GM21529 (cell line): ENCODE measurements around the gene SLC7A8.
"Not testable (repeated sequence)": the region's sequence is repeated elsewhere in the genome, so short reads cannot be mapped to it uniquely, and the experiment has no call there.

ENCODE experiments used
- ATAC-seq: cut with Tn5 transposase; IDR thresholded peaks from one replicate; pipeline ENCODE4 v1.9.1; 2021; ENCODE audit not compliant: unreplicated experiment

Gene SLC7A8

GRCh38 chr14:23115039-23115731 lies 68.3 kb downstream of the SLC7A8 start:
- no peak for ATAC-seq

GRCh38 chr14:23114669-23115038 lies 68.8 kb downstream of the SLC7A8 start:
- ATAC-seq, result no peak

- ATAC-seq, result no peak
These were observed 69.4 kb downstream of the SLC7A8 start for GRCh38 chr14:23114120-23114458.

- no peak for ATAC-seq
These were observed 69.9 kb downstream of the SLC7A8 start for GRCh38 chr14:23113431-23114119.

- ATAC-seq, result no peak
These were observed 70.9 kb downstream of the SLC7A8 start for GRCh38 chr14:23112359-23113178.

- no peak for ATAC-seq
These were observed 72.7 kb downstream of the SLC7A8 start for GRCh38 chr14:23110579-23111365.

- ATAC-seq, result no peak
These were observed 73.7 kb downstream of the SLC7A8 start for GRCh38 chr14:23109769-23110168.

GRCh38 chr14:23108169-23108568 lies 75.3 kb downstream of the SLC7A8 start:
- ATAC-seq, result not testable (repeated sequence)

- not testable (repeated sequence) for ATAC-seq
These were observed 75.8 kb downstream of the SLC7A8 start for GRCh38 chr14:23107620-23108019.

- ATAC-seq, result no peak
These were observed 76.8 kb downstream of the SLC7A8 start for GRCh38 chr14:23106747-23107045.

GRCh38 chr14:23105348-23105824 lies 78.1 kb downstream of the SLC7A8 start:
- ATAC-seq, result no peak

GRCh38 chr14:23104591-23105347 lies 78.7 kb downstream of the SLC7A8 start, which contains the start of gene CIROP:
TSS of gene CIROP (minus strand) at chr14:23104989. CDS start at chr14:23104920, 69 bp downstream.
- no peak for ATAC-seq

GRCh38 chr14:23104070-23104590 lies 79.3 kb downstream of the SLC7A8 start:
- no peak for ATAC-seq

GRCh38 chr14:23103581-23103980 lies 79.9 kb downstream of the SLC7A8 start:
- ATAC-seq, result no peak

- ATAC-seq, result no peak
These were observed 80.7 kb downstream of the SLC7A8 start for GRCh38 chr14:23102801-23103200.

GRCh38 chr14:23101986-23102625 lies 81.4 kb downstream of the SLC7A8 start:
- no peak for ATAC-seq

GRCh38 chr14:23101213-23101970 lies 82.1 kb downstream of the SLC7A8 start:
- ATAC-seq, result no peak

- ATAC-seq, result no peak
These were observed 84.1 kb downstream of the SLC7A8 start for GRCh38 chr14:23099212-23099861.
